Measurements from ENCODE around the gene CCR3.

CCR3 gene

DNA sequence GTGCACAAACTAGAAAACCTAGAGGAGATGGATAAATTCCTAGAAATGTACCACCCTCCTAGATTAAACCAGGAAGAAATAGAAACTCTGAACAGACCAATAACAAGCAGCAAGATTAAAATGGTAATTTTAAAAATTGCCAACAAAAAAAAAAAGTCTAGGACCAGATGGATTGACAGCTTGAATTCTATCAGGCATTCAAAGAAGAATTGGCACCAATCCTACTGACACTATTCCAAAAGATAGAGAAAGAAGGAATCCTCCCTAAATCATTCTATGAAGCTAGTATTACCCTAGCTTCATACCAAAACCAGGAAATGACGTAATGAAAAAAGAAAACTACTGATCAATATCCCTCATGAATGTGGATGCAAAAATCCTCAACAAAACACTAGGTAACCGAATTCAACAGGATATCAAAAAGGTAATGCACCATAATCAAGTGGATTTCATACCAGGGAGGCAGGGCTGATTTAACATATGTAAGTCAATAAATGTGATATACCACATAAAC, 24.0 kb upstream of the CCR3 start:
- DNase-seq (ENCODE audit: low read depth in 1 of 2, low spot score in 1 of 2): no peak

DNA sequence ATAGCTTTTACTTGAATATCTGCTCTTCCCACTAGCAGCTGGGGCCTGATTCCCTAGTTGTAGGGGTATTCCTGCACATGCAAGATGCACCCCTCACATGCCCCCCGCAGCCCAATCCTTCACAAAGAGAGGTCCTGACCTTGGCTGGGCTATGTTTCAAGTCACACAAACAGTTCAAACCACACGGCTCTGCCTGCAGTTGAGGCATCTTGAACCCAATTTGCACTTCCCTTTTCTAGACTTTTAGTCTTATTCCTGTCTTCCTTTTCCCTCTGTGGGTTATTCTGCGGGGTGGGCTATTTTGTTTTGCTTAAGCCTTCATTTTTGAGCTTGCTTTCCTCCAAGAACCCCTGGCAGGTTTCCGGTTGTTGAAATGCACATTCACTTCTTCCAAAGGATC, 20.9 kb upstream of the CCR3 start:
- no peak for DNase-seq (ENCODE audit: low read depth in 1 of 2, low spot score in 1 of 2)

DNA sequence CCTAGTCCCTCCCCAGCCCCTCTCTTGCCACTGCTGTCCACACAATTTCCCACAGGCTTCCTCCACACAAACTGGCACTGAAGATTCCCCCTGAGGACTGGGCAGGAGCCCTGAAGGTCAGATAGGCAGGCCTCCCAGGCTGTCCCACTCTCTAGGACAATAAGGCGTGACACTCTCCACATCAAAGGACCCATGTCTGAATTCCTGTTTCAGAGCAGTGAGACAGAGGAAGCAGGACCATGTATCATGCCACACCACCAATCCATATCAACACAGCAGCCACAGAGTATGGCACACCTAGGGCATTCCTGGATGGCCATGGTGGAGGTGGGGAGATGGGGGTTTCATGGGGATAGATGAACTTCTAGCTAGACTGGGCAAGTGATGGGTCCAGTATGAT, 20.3 kb upstream of the CCR3 start:
- DNase-seq (ENCODE audit: low read depth in 1 of 2, low spot score in 1 of 2): no peak

DNA sequence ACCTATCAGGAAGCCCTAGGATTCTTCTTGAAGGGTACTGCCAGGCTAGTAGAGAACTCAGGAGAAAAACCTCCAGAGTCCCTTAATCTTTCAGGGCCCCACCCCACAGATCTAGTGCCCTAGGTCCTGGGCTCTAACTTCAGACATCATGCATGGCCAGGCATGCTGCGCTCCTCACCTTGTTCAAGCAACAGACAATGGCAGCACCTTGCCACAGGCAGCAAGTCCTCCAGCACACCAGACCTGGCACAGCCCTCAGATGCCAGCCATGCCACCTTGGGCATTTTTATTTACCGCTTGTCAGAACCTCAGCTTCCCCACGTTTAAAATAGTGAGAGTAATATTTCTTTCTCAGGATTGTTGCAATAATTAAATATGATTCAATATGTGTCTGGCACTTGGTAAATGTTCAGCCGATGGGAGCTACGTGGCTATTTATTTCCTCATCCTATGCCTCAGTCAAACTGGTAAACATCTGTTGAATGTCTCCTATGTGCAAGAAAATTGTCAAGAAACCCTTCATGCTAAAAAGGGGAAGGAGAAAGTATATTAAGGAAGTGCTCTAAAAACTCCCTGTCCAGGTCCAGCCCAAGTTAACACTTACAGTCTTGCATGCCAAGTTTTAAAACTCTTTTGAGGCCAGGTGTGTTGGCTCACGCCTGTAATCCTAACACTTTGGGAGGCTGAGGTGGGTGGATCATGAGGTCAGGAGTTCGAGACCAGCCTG, 19.7 kb upstream of the CCR3 start:
- DNase-seq (ENCODE audit: low read depth in 1 of 2, low spot score in 1 of 2): no peak

DNA sequence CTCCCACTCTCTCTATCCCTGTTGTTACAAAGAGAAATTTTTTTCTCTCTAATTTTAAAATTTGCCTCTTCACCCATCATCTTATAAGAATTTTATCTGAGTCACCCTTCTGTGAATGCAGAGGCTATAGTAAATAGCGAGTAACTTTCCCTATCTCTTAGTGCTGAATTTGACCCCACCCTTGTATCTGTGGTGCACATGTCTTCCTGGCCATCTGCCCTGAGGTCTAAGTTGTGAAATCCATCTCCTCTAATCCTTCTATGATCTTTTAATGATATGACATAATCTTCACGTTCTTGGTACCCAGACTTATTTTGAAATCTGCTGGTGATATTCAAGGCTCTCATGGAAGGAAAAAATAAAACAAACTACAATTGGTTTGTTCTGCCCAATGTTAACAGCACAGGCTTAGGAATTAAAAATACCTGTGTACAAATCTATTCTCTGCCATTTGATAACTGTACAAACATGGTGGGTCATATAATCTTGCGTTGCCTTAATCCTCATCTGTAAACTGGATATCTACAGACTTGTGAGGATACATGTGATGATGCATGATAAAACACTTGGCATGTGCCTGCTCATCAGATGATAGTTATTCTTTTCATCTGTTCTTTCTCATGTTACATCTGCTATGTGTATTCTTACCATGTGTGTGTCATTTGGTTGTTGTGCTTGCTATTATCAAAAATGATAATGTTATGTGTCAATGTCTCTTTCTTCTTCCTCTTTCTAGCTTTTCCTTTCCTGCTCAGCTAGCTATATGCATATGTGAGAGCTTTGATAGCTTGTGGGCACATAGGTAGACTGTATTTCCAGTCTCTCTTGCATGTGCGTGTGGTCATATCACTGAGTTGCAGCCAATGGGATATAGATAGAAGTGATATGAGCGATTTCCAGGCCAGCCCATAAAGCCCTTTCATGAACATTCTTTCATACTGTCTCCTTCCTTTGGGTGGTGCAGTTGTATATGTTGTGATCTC, 13.7 kb upstream of the CCR3 start:
- DNase-seq (ENCODE audit: low read depth in 1 of 2, low spot score in 1 of 2): no peak

DNA sequence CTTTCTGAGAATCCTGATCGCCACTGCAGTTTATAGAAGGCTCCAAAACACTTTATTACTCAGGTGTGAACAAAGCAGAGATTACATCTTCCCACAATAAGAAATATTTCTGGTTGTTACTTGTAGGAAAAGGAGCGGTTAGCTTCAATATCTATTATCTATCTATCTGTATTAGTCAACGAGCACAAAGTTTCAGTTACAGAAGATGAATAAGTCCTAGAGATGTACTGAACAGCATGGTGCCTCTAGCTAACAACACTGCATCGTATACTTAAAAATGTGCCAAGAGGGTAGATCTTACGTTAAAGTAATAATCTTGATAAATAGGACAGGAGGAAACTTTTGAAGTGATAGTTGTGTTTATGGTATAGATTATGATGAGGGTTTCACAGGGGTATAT, 10.9 kb upstream of the CCR3 start:
- no peak for DNase-seq (ENCODE audit: low read depth in 1 of 2, low spot score in 1 of 2)

DNA sequence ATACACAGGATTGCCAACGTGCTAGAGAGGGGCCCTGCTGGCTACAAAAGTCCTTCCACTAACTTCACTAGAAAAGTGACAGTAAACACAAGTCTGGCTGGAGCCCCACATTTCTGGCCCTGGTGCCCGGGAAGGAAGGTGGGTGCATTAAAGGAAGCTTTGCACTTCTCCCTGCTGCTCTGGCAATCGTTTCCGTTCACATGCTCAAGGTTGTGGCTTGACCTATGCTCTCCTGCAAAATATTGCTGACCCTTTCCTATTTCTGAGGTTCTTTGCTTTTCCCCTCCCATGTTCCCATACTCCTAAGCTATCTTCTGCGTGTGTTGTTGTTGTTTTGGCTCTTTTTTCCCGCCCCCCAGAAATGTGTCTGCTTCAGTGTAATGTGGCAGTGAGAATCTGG, 9.1 kb upstream of the CCR3 start:
- DNase-seq (ENCODE audit: low read depth in 1 of 2, low spot score in 1 of 2): no peak

DNA sequence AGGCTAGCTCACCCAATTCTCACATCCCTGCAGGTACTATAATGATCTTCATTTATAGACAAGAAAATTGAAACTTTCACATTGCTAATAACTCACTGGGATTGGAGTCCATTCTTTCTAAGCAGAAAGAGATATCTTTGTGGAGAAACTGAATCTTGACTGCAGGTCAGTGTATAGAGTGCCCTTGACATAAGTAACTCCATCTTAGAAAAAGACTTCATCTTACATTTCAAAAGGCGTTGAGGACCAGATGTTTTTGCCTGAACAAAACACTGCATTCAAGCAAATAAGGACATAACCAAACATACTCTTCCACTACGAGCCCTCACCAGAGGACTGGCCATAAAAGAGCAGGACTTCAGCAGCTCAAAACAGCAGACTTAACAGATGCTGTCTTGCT, 6.8 kb upstream of the CCR3 start:
- no peak for DNase-seq (ENCODE audit: low read depth in 1 of 2, low spot score in 1 of 2)

DNA sequence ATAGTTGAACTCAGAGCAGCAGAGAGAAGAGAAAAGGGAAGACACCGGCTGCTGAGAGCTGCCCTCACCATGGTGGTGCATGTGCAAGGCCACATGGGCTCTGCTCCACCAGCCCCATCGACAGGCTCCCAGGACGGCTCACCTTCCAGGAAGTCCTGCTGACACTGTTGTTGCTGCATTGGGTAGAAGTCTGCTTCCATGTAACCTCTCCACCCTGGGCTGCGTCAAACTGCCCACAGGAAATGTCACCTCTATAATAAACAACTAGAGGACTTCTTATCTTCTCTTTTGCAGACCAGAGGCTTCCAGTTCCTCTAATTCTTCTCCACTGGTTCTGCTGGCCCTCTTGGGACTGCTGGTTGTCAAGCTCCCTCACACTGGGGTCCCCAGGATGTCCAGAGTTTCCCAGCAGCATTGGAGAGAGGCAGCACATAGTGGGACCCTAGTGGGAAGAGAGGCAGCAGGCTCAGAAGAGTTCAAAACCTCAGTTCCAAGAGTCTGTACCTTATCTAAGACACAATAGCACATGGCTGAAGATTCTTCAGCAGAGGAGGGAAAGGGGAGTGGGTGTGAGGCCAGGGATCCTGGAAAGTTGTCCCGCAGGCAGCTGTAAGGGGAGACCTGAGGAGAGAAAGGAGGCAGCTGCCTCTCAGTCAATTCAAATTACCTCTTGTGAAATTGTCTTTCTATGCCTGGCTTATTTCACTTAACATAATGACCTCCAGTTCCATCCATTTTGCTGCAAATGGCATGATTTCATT, 5.8 kb upstream of the CCR3 start:
- no peak for DNase-seq (ENCODE audit: low read depth in 1 of 2, low spot score in 1 of 2)

DNA sequence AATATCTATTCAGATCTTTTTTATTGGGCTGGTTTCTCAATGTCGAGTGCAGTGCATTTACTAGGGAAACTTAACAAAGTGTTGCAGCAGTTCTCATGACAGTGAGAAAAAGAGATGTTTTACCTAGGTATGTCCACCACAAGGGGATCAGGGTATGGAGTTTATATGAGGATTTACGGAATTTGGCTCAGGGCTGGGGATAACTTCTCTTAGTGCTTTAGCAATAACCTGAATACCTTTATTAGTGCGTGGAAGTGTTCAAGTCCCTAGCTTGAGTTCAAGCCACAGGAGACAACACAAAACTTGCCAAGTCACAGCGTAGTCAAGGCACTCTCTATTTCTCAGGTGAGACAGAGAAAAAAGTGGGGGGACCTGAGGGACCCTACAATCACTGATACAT, 3.9 kb upstream of the CCR3 start:
- DNase-seq (ENCODE audit: low read depth in 1 of 2, low spot score in 1 of 2): no peak

DNA sequence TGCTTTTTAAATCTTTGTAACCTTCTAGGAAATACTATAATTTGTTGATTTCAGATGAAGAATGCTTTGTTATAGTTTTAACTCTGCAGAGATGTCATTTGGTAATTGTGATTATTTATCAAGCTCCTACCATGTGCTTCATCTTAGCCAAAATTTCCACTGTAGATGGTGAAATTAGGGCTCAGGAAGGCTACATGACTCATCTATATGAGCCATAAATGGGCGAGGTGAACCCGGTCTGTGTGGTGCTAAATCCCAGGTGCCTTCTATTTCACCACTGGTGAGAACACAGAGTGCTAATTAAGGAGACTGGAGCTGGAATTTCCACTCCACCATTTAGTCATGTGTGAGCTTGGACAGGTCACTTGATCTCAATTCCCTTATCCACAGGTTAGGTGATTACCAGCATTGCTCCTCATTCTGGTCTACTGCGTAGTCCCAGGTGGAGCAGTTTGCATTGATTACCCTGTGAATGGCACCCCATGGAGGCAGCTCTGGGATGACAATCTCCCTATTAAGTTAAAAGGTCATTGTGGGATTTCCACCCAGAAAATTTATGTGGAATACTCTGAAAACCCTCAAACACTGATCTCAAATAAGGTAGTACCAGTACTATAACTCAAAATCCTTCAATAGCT, 2.8 kb upstream of the CCR3 start:
- DNase-seq (ENCODE audit: low read depth in 1 of 2, low spot score in 1 of 2): no peak

DNA sequence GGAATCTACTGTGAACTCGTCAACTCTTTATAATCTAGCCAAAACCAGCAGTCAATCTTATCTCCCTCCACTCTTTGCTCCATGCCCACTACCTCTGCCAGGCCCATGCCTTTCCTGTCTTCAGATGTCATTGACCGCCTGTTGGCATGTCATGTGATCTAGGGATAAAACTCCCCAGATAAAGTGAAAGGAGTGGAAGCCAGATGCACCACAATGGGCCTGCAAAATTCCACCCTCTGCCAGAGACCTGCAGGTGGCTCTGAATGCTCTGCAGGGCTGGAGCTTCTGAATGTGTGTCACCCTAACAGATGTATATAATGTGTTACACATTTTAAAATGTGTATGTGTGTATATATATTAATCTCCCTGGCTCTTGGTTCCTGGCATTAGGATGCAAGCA, 2.3 kb upstream of the CCR3 start:
- no peak for DNase-seq (ENCODE audit: low read depth in 1 of 2, low spot score in 1 of 2)

DNA sequence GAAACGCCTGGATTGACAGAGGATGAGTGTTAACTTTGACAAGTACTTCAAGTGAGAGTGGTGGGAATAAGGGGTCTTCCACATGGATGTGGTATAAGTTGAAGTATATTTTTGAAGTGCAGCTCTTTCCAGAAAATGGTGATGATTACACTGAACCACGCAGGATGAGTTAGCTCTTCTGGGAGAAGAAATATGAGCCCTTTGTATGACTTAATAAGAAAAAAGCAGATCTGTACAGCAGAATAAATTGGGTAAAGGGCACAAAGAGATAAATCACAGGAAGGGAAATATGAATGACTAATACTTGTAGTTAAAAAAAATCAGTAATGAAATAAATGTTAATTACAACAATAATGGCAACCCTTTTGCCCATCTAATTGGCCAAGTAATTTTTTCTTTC, 1.3 kb downstream of the CCR3 start:
- no peak for DNase-seq (ENCODE audit: low read depth in 1 of 2, low spot score in 1 of 2)

DNA sequence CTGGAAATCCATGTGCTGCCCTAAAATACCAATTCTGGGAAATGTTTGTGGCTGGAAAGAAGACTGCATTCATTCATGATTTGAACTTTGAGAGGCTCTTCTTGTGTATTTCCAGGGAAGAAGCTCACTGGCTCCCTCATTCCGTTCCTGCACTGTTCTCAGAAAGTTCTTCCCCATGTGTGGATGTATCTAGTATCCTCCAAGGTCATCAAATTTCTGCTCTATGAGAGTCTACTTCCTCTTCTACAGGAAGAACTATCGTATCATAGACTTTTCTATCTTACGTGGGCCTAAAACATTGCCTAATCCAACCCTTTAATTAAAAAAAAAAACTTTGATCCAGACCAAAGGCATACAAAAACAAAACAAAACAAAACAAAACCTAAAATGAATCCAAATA, 2.9 kb downstream of the CCR3 start:
- no peak for DNase-seq (ENCODE audit: low read depth in 1 of 2, low spot score in 1 of 2)

DNA sequence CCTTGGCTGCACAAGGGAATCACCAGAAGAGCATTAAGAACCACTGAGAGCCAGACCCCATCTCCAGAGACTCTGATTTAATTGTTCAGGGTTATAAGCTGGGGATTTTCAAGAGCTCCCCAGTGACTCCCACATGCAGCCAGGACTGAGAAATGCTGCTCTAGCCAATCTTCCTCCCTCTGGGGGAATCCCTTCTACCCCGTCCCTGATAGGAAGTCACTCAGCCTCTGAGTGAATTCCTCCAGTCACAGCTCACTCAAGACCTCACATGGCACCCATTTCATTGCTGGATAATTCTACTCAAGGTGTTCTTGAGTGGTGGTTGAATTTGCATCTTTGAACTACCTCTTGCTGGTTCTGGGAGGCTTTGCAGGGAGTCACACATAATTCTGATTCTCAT, 10.7 kb downstream of the CCR3 start:
- DNase-seq (ENCODE audit: low read depth in 1 of 2, low spot score in 1 of 2): no peak

DNA sequence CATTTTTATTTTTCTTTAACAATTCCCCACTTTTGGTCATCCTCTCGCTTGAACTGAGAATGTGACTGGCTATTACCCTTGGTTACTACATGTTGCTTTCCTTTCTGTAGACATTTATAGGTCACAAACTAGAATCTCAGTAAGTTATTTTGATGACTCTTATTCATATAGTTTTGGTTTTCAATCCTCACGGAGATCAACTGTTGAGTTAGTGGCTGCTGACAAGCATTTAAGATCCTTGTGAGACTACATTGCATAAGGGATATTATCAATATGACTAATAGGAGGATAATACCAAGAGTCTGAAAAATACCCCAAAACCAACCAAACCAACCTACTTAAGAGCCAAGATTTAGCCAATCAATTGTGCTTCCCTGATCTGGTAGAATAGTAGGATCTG, 16.3 kb downstream of the CCR3 start:
- no peak for DNase-seq (ENCODE audit: low read depth in 1 of 2, low spot score in 1 of 2)

DNA sequence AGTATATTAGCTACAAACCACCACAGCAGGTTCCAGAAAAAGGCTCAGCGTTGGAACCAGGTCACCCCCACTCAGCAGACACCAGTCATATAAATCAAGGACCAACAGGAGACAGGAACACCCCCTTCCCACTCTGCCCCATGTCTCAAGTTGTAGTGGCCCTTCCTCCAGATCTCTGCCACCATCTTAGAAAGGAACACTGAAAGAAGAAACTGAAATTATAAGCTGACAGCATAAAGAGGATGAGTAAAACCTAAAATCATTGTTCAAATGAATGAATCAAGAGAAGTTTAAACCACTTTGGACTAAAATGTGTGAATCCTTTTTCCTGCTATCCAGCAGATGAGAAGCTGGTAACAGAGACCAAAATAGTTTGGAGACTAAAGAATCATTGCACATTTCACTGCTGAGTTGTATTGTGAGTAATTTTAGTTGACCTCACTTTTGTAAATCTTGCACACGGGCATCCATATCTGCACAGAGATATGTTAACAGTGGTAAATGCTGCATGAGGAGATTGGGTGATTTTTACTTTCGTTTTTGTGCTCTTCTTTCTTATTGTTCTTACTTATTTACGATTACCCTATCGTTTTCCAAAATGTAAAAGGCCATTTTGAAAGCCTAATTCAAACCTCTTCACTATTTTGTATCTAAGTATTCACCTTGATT, 19.8 kb downstream of the CCR3 start:
- DNase-seq (ENCODE audit: low read depth in 1 of 2, low spot score in 1 of 2): no peak

DNA sequence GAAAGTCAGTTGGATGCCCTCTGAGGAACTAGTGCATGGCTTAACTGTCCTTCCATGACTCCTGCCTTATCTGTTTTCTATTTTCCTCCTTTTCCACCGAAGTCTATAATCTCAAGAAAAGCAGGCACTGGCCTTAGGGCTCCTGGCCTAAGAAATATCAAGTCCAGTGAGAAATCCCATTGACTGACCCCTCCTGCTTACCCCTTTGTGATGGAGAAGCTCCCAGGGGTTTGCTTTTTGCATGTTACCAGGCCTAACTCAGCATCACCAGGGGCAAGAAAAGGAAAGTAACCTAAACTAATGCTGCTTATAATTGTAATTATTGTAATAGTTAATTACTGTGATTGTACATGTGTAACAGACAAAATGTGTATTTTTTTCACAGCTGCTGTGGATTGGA, 21.7 kb downstream of the CCR3 start:
- DNase-seq (ENCODE audit: low read depth in 1 of 2, low spot score in 1 of 2): no peak

DNA sequence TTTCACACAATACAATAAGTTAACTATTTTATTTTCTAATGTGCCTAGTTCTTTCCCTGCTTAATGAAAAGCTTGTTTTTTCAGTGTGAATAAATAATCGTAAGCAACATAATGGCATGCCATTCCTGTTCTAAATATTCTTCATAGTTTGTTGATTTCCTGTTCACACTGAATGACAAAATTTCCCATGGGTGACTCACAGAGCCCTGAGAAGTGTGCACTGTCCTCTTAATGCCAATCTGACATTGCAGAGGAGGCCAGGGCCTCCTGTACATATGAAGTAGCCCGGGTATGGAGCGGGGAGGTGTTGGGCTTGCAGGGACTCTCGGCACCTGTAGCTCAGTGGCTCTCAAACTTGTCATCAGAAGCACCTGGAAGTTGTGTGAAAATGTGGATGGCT, 24.3 kb downstream of the CCR3 start:
- DNase-seq (ENCODE audit: low read depth in 1 of 2, low spot score in 1 of 2): no peak

DNA sequence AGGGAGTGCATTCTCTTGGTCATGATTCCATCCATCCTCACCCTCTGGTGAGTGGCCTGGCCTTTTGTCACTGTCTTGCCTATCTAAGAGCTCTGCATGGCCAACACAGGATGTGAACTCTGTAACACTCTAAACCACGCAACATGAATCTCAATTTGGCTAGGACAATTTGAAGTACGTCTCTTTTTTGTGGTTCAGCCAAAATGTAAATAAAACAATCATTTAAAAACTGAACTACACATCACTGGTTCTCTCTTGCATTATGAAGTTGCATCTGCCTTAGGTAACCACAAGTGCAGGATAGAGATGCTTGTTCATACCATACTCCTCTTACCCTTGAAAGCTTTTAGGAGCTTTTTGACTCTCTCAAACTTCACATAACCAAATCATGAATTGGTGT, 27.3 kb downstream of the CCR3 start:
- no peak for DNase-seq (ENCODE audit: low read depth in 1 of 2, low spot score in 1 of 2)

DNA sequence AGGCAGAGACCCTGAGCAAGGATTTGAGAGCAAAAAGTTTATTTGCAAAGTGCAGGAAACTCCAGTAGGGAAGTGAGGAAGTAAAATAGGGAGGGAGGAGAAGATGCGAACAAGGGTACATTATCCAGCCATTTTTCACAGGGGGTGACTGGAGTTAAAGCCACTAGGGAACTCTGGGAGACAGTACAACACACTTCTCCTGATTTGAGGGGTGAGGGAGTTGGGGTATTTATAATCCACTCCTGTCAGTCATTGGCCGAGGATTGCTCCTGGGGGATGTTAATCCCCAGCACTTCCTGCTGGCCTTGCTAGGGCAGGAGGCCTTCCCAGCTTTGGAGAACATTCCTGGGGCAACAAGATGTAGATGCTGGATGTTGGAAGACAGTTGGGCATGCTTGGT, 28.2 kb downstream of the CCR3 start:
- no peak for DNase-seq (ENCODE audit: low read depth in 1 of 2, low spot score in 1 of 2)

Data from activated CD4-positive, alpha-beta T cell treated with anti-CD3 and anti-CD28 coated beads, Interleukin-2, amount 50 U/mL, for 24 hours (primary cell).